Effector memory CD8-positive, alpha-beta T cell (primary cell): ENCODE measurements around the gene HOTAIR.

Experiments
- ATAC-seq: fragments of 150-1000 bp; cut with Tn5 transposase; replicated peaks from 2 replicates; pipeline ENCODE4 v1.10.0; 2021; ENCODE audit warnings: mild to moderate bottlenecking, moderate library complexity
- DNase-seq, 3 experiments: peaks; one replicate each; pipeline ENCODE4 v3.0.0; 2021
- H3K27ac Mint-ChIP-seq, 2 donors: one replicate each; pipeline ENCODE4 v1.8.0; 2022; ENCODE audit warnings: mild to moderate bottlenecking in 2 of 2, mixed read lengths in 2 of 2, moderate library complexity in 2 of 2
- H3K27me3 Mint-ChIP-seq, 2 donors: one replicate each; pipeline ENCODE4 v1.8.0; 2022; ENCODE audit warnings: mixed read lengths in 2 of 2
- H3K36me3 Mint-ChIP-seq: one replicate; pipeline ENCODE4 v1.8.0; 2022; ENCODE audit warnings: mild to moderate bottlenecking, moderate library complexity, mixed read lengths; ENCODE audit not compliant: insufficient read depth
- H3K4me1 Mint-ChIP-seq, 2 donors: one replicate each; pipeline ENCODE4 v1.8.0; 2022; ENCODE audit warnings: low read depth in 2 of 2, mixed read lengths in 2 of 2
- H3K4me3 Mint-ChIP-seq, 2 donors: one replicate each; pipeline ENCODE4 v1.8.0; 2022; ENCODE audit warnings: mild to moderate bottlenecking in 2 of 2, mixed read lengths in 2 of 2, moderate library complexity in 2 of 2
- H3K9me3 Mint-ChIP-seq, 2 donors: one replicate each; pipeline ENCODE4 v1.8.0; 2022; ENCODE audit warnings: mixed read lengths in 2 of 2

HOTAIR gene

DNA sequence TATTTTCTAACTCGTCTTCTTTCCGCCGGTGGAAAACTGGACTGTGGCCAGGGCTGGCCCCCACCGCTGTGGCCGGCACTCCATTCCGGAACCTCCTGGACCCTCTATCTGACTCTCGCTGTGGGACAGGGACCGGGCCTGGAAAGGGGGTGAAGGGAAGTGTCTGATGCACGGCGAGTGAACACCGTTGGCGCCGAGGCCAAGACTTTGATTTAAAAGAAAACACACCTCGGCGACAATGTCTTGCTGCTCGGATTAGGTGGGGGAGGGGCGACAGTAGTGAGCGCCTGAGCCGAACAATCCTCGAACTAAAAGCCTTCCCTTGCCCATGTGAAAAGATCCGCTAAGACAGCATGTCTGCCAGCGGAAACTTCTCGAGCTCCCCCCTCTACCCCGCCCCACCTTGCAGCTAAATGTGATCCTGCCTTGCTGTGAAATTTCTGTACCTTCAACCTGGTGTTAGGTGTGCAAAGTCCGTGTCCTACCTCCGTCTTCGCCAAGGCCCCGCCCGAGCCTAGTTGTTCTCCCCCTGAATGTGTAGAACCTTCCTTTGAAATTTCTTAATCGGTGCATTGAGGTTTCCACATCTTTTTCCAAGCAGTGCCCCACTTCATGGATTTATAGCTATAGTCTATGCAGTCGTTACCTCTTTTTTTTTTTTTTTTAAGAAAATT, 862 bp upstream of the HOTAIR start:
- Mint-ChIP-seq H3K4me1 (peaks cover 15 to 17% of the 10 kb centered on the region in 2 donors), H3K9me3 (no peaks in the 10 kb centered on the region), H3K4me3 (peak overlapping the region; percentile 12 to 74), H3K27me3 (peaks cover 90 to 100% of the 10 kb centered on the region in 2 donors), H3K27ac (no peak overlapping the region), H3K36me3 (peaks cover 39% of the 10 kb centered on the region)
- DNase-seq = no peak
- no peak for ATAC-seq

GRCh38 chr12:53975064-53975471, 314 bp upstream of the HOTAIR start:
- peak overlapping the region; percentile 12 to 74 for H3K4me3 Mint-ChIP-seq
- H3K36me3 Mint-ChIP-seq = peaks cover 34% of the 10 kb centered on the region
- DNase-seq = no peak
- H3K27ac Mint-ChIP-seq = no peak overlapping the region
- peaks cover 88 to 100% of the 10 kb centered on the region in 2 donors for H3K27me3 Mint-ChIP-seq
- no peak for ATAC-seq
- no peaks in the 10 kb centered on the region for H3K9me3 Mint-ChIP-seq
- peaks cover 15 to 17% of the 10 kb centered on the region in 2 donors for H3K4me1 Mint-ChIP-seq

DNA sequence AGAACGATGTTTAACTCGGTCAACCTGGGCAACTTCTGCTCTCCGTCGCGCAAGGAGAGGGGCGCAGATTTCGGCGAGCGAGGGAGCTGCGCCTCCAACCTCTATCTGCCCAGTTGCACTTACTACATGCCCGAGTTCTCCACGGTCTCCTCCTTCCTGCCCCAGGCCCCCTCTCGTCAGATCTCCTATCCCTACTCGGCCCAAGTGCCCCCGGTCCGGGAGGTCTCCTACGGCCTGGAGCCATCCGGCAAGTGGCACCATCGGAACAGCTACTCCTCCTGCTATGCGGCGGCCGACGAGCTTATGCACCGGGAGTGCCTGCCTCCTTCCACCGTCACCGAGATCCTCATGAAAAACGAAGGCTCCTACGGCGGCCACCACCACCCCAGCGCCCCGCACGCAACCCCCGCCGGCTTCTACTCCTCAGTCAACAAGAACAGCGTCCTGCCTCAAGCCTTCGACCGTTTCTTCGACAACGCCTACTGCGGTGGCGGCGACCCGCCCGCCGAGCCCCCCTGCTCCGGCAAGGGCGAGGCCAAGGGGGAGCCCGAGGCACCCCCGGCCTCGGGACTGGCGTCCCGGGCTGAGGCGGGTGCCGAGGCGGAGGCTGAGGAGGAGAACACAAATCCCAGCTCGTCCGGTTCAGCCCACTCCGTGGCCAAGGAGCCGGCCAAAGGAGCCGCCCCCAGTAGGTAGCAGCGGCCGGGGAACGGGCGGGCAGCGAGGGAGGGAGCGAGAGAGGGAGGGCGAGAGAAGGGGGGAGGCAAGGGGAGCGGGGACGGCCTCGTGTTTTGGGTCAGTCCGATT, 1.3 kb downstream of the HOTAIR start:
- Mint-ChIP-seq H3K9me3 (no peaks in the 10 kb centered on the region), H3K27ac (peak overlapping the region; percentile 11 to 82), H3K4me3 (peak overlapping the region; percentile 73 to 74), H3K36me3 (peaks cover 36% of the 10 kb centered on the region), H3K4me1 (peaks cover 15 to 17% of the 10 kb centered on the region in 2 donors), H3K27me3 (peaks cover 88 to 100% of the 10 kb centered on the region in 2 donors)
- DNase-seq = no peak
- ATAC-seq = no peak

- peak within 1 kb of the TSS; percentile 73 to 74 for H3K4me3 Mint-ChIP-seq
- peak within 1 kb of the TSS; percentile 11 to 82 for H3K27ac Mint-ChIP-seq
- DNase-seq (no peak), ATAC-seq (no peak)
- no peaks in the 10 kb centered on the region for H3K9me3 Mint-ChIP-seq
- H3K27me3 Mint-ChIP-seq = peaks cover 88 to 100% of the 10 kb centered on the region in 2 donors
- H3K36me3 Mint-ChIP-seq = peaks cover 32% of the 10 kb centered on the region
- peaks cover 11 to 17% of the 10 kb centered on the region in 2 donors for H3K4me1 Mint-ChIP-seq
Observed at GRCh38 chr12:53972722-53973235, 2.0 kb downstream of the HOTAIR start, which contains the start of gene HOXC11. Gene HOXC11, plus strand, starts transcription at chr12:53973126. Its CDS starts 116 bp downstream, at chr12:53973242.

GRCh38 chr12:53972152-53972702, 2.5 kb downstream of the HOTAIR start:
- no peaks in the 10 kb centered on the region for H3K9me3 Mint-ChIP-seq
- H3K27me3 Mint-ChIP-seq = peaks cover 88 to 100% of the 10 kb centered on the region in 2 donors
- DNase-seq (no peak), ATAC-seq (no peak)
- peaks cover 32% of the 10 kb centered on the region for H3K36me3 Mint-ChIP-seq
- no peak overlapping the region for H3K27ac Mint-ChIP-seq
- H3K4me1 Mint-ChIP-seq = peaks cover 11 to 17% of the 10 kb centered on the region in 2 donors
- peak overlapping the region in 1 of 2 donors; percentile 70 for H3K4me3 Mint-ChIP-seq

GRCh38 chr12:53971686-53972085, 3.1 kb downstream of the HOTAIR start:
- H3K4me1 Mint-ChIP-seq = peaks cover 12 to 18% of the 10 kb centered on the region in 2 donors
- no peak for DNase-seq
- H3K36me3 Mint-ChIP-seq = peaks cover 32% of the 10 kb centered on the region
- ATAC-seq = no peak
- H3K27me3 Mint-ChIP-seq = peaks cover 88 to 100% of the 10 kb centered on the region in 2 donors
- H3K4me3 Mint-ChIP-seq = no peak overlapping the region
- H3K27ac Mint-ChIP-seq = no peak overlapping the region
- H3K9me3 Mint-ChIP-seq = no peaks in the 10 kb centered on the region

DNA sequence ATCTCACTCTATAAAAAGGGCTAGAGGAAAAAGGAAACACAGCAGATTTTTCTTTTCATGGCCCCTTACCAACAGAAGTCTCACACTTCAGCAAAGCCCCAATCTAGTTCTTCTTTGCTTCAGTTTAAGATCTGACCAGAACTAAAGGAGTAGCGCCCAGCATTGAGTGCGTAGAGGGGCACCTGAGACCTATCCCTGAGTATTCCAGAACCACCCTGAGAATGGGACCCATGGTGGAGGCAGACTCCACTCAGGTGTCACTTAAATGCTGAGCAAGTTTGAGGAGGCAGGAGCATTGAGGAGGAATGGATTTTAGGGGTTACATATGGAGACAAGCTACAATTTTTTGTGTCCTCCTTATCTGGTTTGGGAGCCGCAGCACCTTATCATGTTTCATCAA, 3.6 kb downstream of the HOTAIR start:
- ATAC-seq (no peak), DNase-seq (no peak)
- Mint-ChIP-seq H3K36me3 (peaks cover 28% of the 10 kb centered on the region), H3K27me3 (peaks cover 88 to 100% of the 10 kb centered on the region in 2 donors), H3K4me3 (no peak overlapping the region), H3K4me1 (peaks cover 18 to 24% of the 10 kb centered on the region in 2 donors), H3K9me3 (no peaks in the 10 kb centered on the region), H3K27ac (no peak overlapping the region)

DNA sequence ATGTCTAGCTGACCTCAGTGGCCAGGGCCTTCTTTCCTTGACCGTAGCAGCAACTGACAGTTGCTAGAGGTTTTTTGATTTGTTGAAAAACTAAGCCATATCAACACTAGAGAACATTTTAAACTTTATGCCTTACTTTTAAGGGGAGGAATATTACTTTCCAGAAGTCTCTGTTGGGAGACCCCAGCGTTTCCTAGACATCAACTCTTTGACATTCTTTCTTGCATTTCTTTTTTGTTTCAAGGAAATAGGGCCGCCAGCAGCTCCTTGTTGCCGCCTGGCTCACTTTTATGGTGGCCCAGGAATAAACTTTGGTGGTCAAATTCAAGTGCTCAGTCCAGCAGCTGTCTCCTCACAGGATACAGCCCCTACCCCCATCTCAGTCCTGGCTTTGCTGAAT, 4.3 kb downstream of the HOTAIR start:
- DNase-seq (no peak), ATAC-seq (no peak)
- Mint-ChIP-seq H3K27ac (no peak overlapping the region), H3K9me3 (no peaks in the 10 kb centered on the region), H3K4me3 (no peak overlapping the region), H3K27me3 (peaks cover 88 to 100% of the 10 kb centered on the region in 2 donors), H3K4me1 (peaks cover 21 to 26% of the 10 kb centered on the region in 2 donors), H3K36me3 (peaks cover 26% of the 10 kb centered on the region)

DNA sequence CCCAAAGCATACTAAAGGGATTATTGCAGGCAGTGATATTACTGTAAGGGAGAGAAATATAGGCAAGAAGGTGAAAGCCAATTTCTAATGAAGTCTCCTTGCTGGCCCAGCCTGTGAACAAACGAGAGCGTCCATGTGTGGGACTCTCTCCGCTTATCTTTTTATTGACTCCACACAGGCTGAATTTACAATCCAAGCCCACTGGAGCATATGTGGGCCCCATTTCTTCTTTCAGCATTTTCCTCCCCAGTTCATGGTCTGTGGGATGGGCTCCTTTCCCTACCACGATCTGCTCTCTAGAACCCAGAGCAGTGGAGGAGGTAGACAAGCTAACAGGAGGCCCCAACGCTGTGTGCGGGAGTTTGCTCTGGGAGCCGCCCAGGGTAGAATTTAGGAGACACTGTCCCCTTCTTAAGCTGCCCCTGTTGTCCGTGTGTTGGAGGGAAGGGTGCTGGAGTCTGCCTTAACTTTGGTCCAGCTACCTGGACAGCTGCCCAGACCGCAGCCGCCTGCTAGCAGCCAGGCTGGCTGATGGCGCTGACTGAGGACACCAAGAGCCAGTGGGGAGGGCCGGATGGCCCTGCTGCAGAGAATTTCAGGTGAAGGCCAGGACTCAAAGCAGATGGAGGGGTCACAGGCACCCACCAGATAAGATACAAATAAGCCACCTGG, 5.0 kb downstream of the HOTAIR start:
- Mint-ChIP-seq H3K36me3 (peaks cover 28% of the 10 kb centered on the region), H3K4me1 (peaks cover 25 to 28% of the 10 kb centered on the region in 2 donors), H3K4me3 (no peak overlapping the region), H3K27me3 (peaks cover 94 to 100% of the 10 kb centered on the region in 2 donors), H3K27ac (no peak overlapping the region), H3K9me3 (no peaks in the 10 kb centered on the region)
- no peak for DNase-seq
- ATAC-seq = no peak

DNA sequence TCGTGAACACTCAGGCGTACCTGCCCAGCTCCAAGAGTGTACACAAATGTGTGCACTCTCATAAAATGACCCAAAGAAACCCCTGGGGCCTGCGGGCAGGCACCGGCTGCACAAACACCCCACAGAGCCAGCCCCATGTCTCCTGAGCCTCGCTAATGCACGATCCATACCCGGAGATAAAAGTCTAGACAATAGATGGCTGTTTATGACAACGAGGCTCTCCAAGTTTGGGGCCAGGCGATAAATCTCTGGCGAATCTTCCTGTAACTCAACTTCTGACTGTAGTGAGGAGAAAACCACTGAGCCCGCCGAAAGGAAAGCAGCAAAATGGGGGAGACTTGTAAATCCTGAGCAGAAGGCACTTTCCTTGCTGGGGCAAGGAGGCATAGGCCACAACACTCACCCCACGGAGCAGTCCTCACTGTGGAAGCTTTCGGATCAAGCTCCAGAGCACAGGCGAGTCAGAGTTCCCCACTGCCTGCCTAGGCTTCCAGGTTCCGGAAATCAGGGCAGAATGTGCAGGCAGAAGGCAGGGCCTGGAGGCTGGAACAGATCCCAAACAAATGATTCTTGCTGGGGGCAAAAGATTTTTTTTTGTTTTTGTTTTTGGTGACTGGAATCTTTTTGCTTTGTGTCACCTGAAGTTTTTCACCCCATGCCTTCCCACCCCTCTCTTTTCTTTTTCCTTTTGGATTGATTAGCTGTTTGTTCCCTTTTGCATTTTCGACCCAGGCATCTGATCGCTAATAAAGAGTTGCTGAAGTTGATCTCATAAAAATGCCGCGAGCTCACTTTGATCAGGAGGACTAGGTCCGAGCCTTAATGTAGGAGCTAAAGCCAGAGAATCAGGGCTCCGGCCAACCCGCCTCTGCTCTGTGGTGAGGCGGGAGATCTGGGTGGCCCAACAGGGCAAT, 6.3 kb downstream of the HOTAIR start:
- no peaks in the 10 kb centered on the region for H3K9me3 Mint-ChIP-seq

DNA sequence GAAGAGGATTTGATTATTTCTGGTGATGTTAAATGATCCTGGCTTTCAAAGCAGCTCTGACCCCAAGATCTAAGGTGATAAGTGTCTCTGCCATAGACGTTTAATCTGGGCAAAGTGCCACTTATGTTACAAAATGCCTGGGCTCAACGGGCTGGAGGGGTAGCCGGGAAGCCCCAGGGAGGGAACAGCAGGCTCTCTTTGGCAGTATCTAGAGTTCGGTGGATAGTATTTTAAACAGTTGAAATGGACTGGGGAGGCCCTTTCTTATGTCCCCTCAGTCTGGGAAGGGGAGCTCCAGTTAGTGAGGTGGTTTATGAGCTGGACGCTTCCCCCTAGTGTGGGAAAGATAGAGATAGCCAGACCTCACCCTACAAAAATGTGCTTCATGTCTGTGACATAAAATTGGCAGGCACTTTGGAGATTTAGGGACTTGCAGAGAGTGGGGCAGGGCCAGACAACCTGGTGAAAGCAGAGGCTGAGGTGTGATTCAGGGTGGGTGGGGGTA, 7.3 kb downstream of the HOTAIR start:
- DNase-seq (no peak), ATAC-seq (no peak)
- H3K9me3 Mint-ChIP-seq = no peaks in the 10 kb centered on the region
- H3K27ac Mint-ChIP-seq = no peak overlapping the region
- H3K36me3 Mint-ChIP-seq = peaks cover 17% of the 10 kb centered on the region
- H3K4me1 Mint-ChIP-seq = peaks cover 23 to 26% of the 10 kb centered on the region in 2 donors
- H3K27me3 Mint-ChIP-seq = peaks cover 98 to 100% of the 10 kb centered on the region in 2 donors
- no peak overlapping the region for H3K4me3 Mint-ChIP-seq

More for the DNA sequence above, 6.3 kb downstream of the HOTAIR start:
- H3K36me3 Mint-ChIP-seq = peaks cover 21% of the 10 kb centered on the region
- DNase-seq (no peak), ATAC-seq (no peak)
- H3K27me3 Mint-ChIP-seq = peaks cover 98 to 100% of the 10 kb centered on the region in 2 donors
- no peak overlapping the region for H3K27ac Mint-ChIP-seq
- peaks cover 30 to 34% of the 10 kb centered on the region in 2 donors for H3K4me1 Mint-ChIP-seq
- no peak overlapping the region for H3K4me3 Mint-ChIP-seq
